Mesendoderm (in vitro differentiated cells): Measurements from ENCODE around the gene PKD1L1.

Experiments
- DNase-seq: peaks from one replicate; pipeline ENCODE4 v3.0.0; 2013
- H2AK5ac ChIP-seq: 2 replicates; pipeline ENCODE4 v1.6.1; 2013; ENCODE audit warnings: low read length, inconsistent platforms
- H2BK120ac ChIP-seq: 2 replicates; pipeline ENCODE4 v1.6.1; 2013; ENCODE audit warnings: low read depth, mild to moderate bottlenecking, low read length, moderate library complexity, mixed read lengths
- H2BK15ac ChIP-seq: replicated peaks from 2 replicates; pipeline ENCODE4 v1.6.1; 2013; ENCODE audit warnings: low read depth, mild to moderate bottlenecking, moderate library complexity
- H2BK5ac ChIP-seq: 2 replicates; pipeline ENCODE4 v1.6.1; 2013; ENCODE audit warnings: low read length, inconsistent platforms
- H3K18ac ChIP-seq: 2 replicates; pipeline ENCODE4 v1.6.1; 2013; ENCODE audit warnings: mild to moderate bottlenecking, low read length, mixed read lengths
- H3K23ac ChIP-seq: one replicate; pipeline ENCODE4 v1.6.1; 2013; ENCODE audit warnings: low read length
- H3K27ac ChIP-seq: 2 replicates; pipeline ENCODE4 v1.5.1; 2013; ENCODE audit warnings: low read depth, mild to moderate bottlenecking, inconsistent platforms, low read length, moderate library complexity
- H3K27me3 ChIP-seq: 2 replicates; pipeline ENCODE4 v1.6.1; 2013; ENCODE audit warnings: low read length, control low read depth, mild to moderate bottlenecking, inconsistent platforms; ENCODE audit not compliant: insufficient read depth, poor library complexity
- H3K36me3 ChIP-seq: 2 replicates; pipeline ENCODE4 v1.6.1; 2013; ENCODE audit warnings: low read length, inconsistent platforms; ENCODE audit not compliant: control insufficient read depth, insufficient read depth
- H3K4ac ChIP-seq: one replicate; pipeline ENCODE4 v1.6.1; 2013; ENCODE audit warnings: low read depth, mild to moderate bottlenecking, low read length, moderate library complexity
- H3K4me1 ChIP-seq: 2 replicates; pipeline ENCODE4 v1.6.1; 2013; ENCODE audit warnings: low read depth, low read length, inconsistent platforms; ENCODE audit not compliant: control insufficient read depth
- H3K4me2 ChIP-seq: 2 replicates; pipeline ENCODE4 v1.6.1; 2013; ENCODE audit warnings: low read length
- H3K4me3 ChIP-seq: 2 replicates; pipeline ENCODE4 v1.5.1; 2013; ENCODE audit warnings: mild to moderate bottlenecking, low read length
- H3K56ac ChIP-seq: one replicate; pipeline ENCODE4 v1.6.1; 2013; ENCODE audit warnings: low read length
- H3K79me1 ChIP-seq: 2 replicates; pipeline ENCODE4 v1.6.1; 2013; ENCODE audit warnings: low read length, inconsistent platforms
- H3K79me2 ChIP-seq: 2 replicates; pipeline ENCODE4 v1.6.1; 2013; ENCODE audit warnings: mild to moderate bottlenecking, low read length; ENCODE audit not compliant: control insufficient read depth, insufficient read depth
- H3K9ac ChIP-seq: 2 replicates; pipeline ENCODE4 v1.6.1; 2013; ENCODE audit warnings: low read length, inconsistent platforms
- H4K5ac ChIP-seq: one replicate; pipeline ENCODE4 v1.6.1; 2013; ENCODE audit warnings: low read length
- H4K8ac ChIP-seq: one replicate; pipeline ENCODE4 v1.6.1; 2013; ENCODE audit warnings: low read depth, mild to moderate bottlenecking, control low read depth, low read length, moderate library complexity
- WGBS: extraction: QIAGEN DNeasy Blood & Tissue Kit; methylation state at CpG from one replicate; pipeline ENCODE4 v1.1.7; 2013; ENCODE audit warnings: low lambda C conversion rate, missing lambda C conversion rate; ENCODE audit not compliant: insufficient coverage; ENCODE audit errors: extremely low coverage; 5-methylcytosine and 5-hydroxymethylcytosine counted together

PKD1L1 gene

GRCh38 chr7:47881256-47881655, 67.0 kb downstream of the PKD1L1 start:
- no peak overlapping the region for H3K4ac ChIP-seq

DNA sequence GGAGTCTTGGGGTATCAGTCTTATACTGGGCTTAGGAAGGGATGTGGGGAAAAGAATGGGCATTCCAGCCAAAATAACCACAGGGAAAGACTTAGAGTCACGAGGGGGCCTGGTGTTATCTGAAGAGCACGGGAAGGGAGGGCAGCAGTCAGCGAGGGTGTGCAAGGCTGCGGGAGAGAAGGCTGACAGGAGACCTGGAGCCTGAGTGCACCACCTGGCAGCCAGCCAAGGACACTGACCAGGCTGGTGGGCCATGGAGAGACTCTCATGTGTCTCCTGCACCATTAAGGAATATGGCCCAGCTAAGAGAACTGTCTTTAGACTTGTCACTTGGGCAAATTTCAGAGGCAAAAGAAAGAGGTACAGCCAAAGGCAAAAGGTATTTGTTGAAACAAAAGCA, 69.6 kb downstream of the PKD1L1 start:
- H2BK15ac ChIP-seq: no peak overlapping the region
- H3K79me2 ChIP-seq: no peaks in the 10 kb centered on the region
- H3K4ac ChIP-seq: no peak overlapping the region
- no peak overlapping the region for H4K5ac ChIP-seq
- no peak overlapping the region for H2BK120ac ChIP-seq
- no CpG with 5 or more reads among the region's 4 CpGs for WGBS
- H2BK5ac ChIP-seq: no peak overlapping the region
- no peaks in the 10 kb centered on the region for H3K4me1 ChIP-seq
- no peak overlapping the region for H3K4me3 ChIP-seq
- H3K9ac ChIP-seq: no peak overlapping the region
- no peak overlapping the region for H3K27ac ChIP-seq
- no peaks in the 10 kb centered on the region for H3K79me1 ChIP-seq
- H3K27me3 ChIP-seq: no peaks in the 10 kb centered on the region
- H3K23ac ChIP-seq: no peak overlapping the region
- no peak overlapping the region for H3K56ac ChIP-seq
- no peak overlapping the region for H2AK5ac ChIP-seq
- H4K8ac ChIP-seq: no peak overlapping the region
- H3K4me2 ChIP-seq: no peak overlapping the region
- no peaks in the 10 kb centered on the region for H3K36me3 ChIP-seq
- H3K18ac ChIP-seq: no peak overlapping the region
- no peak for DNase-seq

More at GRCh38 chr7:47881256-47881655, 67.0 kb downstream of the PKD1L1 start:
- no peak overlapping the region for H3K18ac ChIP-seq
- no peak for DNase-seq
- no peaks in the 10 kb centered on the region for H3K79me1 ChIP-seq
- H2AK5ac ChIP-seq: no peak overlapping the region
- H2BK15ac ChIP-seq: no peak overlapping the region
- no CpG with 5 or more reads among the region's 4 CpGs for WGBS
- no peak overlapping the region for H3K27ac ChIP-seq
- no peak overlapping the region for H2BK120ac ChIP-seq
- H3K4me3 ChIP-seq: no peak overlapping the region
- H3K56ac ChIP-seq: no peak overlapping the region
- H2BK5ac ChIP-seq: no peak overlapping the region
- no peaks in the 10 kb centered on the region for H3K27me3 ChIP-seq
- no peak overlapping the region for H3K9ac ChIP-seq
- no peak overlapping the region for H3K23ac ChIP-seq
- no peak overlapping the region for H4K5ac ChIP-seq
- H3K36me3 ChIP-seq: no peaks in the 10 kb centered on the region
- no peaks in the 10 kb centered on the region for H3K4me1 ChIP-seq
- no peak overlapping the region for H4K8ac ChIP-seq
- no peak overlapping the region for H3K4me2 ChIP-seq
- H3K79me2 ChIP-seq: no peaks in the 10 kb centered on the region

DNA sequence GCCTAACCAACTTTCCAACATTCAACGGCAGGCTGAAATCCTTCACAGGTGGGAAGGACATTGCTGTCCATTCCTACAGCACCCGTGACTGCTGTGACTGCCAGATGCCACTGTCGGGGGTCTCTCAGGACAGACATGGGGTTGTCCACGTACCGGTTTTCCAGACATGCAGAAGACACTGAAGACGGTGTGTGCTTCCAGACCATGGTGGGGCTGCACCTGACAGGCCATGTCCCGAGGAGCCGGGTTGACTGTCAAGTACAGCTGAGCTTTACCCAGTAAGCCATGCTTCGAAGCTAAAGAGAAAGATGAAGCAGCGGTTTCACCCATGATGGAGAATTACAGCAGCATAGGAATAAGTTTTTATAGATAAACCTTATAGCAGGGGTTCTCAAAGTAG, 70.9 kb downstream of the PKD1L1 start:
- no peak overlapping the region for H2BK15ac ChIP-seq
- H4K8ac ChIP-seq: no peak overlapping the region
- H3K79me2 ChIP-seq: no peaks in the 10 kb centered on the region
- H2AK5ac ChIP-seq: no peak overlapping the region
- H3K4me1 ChIP-seq: no peaks in the 10 kb centered on the region
- no peak overlapping the region for H3K4me2 ChIP-seq
- no peak overlapping the region for H2BK5ac ChIP-seq
- H3K4ac ChIP-seq: no peak overlapping the region
- H3K23ac ChIP-seq: no peak overlapping the region
- no peak overlapping the region for H3K27ac ChIP-seq
- H4K5ac ChIP-seq: no peak overlapping the region
- no peak overlapping the region for H3K4me3 ChIP-seq
- H3K36me3 ChIP-seq: no peaks in the 10 kb centered on the region
- H3K56ac ChIP-seq: no peak overlapping the region
- H3K79me1 ChIP-seq: no peaks in the 10 kb centered on the region
- H2BK120ac ChIP-seq: no peak overlapping the region
- H3K18ac ChIP-seq: no peak overlapping the region
- no peak overlapping the region for H3K9ac ChIP-seq
- no peaks in the 10 kb centered on the region for H3K27me3 ChIP-seq
- no peak for DNase-seq
- no CpG with 5 or more reads among the region's 10 CpGs for WGBS

DNA sequence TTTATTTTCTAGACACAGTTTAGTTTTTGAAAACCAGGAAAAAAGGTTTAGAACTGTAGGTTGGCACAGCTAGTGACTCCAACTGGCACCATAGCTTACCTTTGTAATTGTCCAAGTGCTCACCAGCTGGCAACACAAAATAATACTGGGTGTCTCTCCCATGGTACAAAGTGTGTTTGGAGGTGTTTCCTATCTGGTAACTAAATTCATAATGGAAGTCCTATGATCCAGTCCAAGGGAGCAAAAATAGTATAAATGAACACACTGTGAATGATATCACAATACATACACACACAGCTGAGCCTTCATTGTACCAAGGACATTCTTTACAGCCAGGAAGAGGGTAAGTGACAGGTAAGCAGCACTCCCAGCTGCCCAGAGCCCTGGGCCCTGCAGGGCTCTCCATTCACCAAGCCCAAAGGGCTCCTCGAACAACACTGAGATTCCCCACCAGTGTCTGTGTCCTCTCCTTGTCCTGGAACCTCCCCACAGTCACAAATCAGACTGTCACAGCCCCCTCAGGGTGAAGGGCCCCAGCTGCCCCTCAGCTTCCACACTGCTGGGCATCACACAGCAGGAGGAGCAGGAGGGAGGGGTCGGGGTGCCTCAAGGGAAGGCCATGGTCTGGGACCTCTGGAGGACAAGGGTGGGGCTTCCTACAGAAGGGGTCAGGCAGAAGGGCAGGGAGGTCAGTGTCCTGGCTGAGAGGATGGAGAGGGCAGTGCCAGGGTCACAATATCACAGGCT, 72.1 kb downstream of the PKD1L1 start:
- Histone ChIP-seq H2BK5ac (no peak overlapping the region), H3K79me1 (no peaks in the 10 kb centered on the region), H3K4me2 (no peak overlapping the region), H3K23ac (no peak overlapping the region), H3K18ac (no peak overlapping the region), H3K27ac (no peak overlapping the region), H3K4me1 (no peaks in the 10 kb centered on the region), H3K4ac (no peak overlapping the region), H4K5ac (no peak overlapping the region), H3K9ac (no peak overlapping the region), H3K4me3 (no peak overlapping the region), H3K79me2 (no peaks in the 10 kb centered on the region), H3K36me3 (no peaks in the 10 kb centered on the region), H2AK5ac (no peak overlapping the region), H2BK120ac (no peak overlapping the region), H4K8ac (no peak overlapping the region), H3K56ac (no peak overlapping the region), H3K27me3 (no peaks in the 10 kb centered on the region), H2BK15ac (no peak overlapping the region)
- DNase-seq: no peak
- WGBS: no CpG with 5 or more reads among the region's 2 CpGs

- no peak overlapping the region for H3K56ac ChIP-seq
- H3K79me2 ChIP-seq: no peaks in the 10 kb centered on the region
- no peak overlapping the region for H2AK5ac ChIP-seq
- H3K36me3 ChIP-seq: no peaks in the 10 kb centered on the region
- H2BK120ac ChIP-seq: no peak overlapping the region
- no peak overlapping the region for H3K9ac ChIP-seq
- no peak overlapping the region for H2BK5ac ChIP-seq
- no peak overlapping the region for H2BK15ac ChIP-seq
- no peak overlapping the region for H3K4me2 ChIP-seq
- H3K18ac ChIP-seq: no peak overlapping the region
- DNase-seq: no peak
- H3K4me1 ChIP-seq: no peaks in the 10 kb centered on the region
- H3K27ac ChIP-seq: no peak overlapping the region
- no peaks in the 10 kb centered on the region for H3K27me3 ChIP-seq
- H3K23ac ChIP-seq: no peak overlapping the region
- no peak overlapping the region for H4K5ac ChIP-seq
- H3K79me1 ChIP-seq: no peaks in the 10 kb centered on the region
- no peak overlapping the region for H4K8ac ChIP-seq
- no peak overlapping the region for H3K4ac ChIP-seq
- no peak overlapping the region for H3K4me3 ChIP-seq
Measured at GRCh38 chr7:47875406-47875805, 72.9 kb downstream of the PKD1L1 start.

- no peak overlapping the region for H3K9ac ChIP-seq
- H3K4me1 ChIP-seq: no peaks in the 10 kb centered on the region
- no peak overlapping the region for H3K56ac ChIP-seq
- no peak overlapping the region for H3K23ac ChIP-seq
- no peak overlapping the region for H3K4me2 ChIP-seq
- no peak overlapping the region for H2BK5ac ChIP-seq
- no peak overlapping the region for H4K8ac ChIP-seq
- H3K79me1 ChIP-seq: no peaks in the 10 kb centered on the region
- no peak overlapping the region for H3K4me3 ChIP-seq
- no peak overlapping the region for H3K27ac ChIP-seq
- no peaks in the 10 kb centered on the region for H3K36me3 ChIP-seq
- H3K18ac ChIP-seq: no peak overlapping the region
- H2BK15ac ChIP-seq: no peak overlapping the region
- no peak for DNase-seq
- no peak overlapping the region for H4K5ac ChIP-seq
- H3K79me2 ChIP-seq: no peaks in the 10 kb centered on the region
- H2AK5ac ChIP-seq: no peak overlapping the region
- no peak overlapping the region for H2BK120ac ChIP-seq
- no CpG with 5 or more reads among the region's 5 CpGs for WGBS
- no peaks in the 10 kb centered on the region for H3K27me3 ChIP-seq
- no peak overlapping the region for H3K4ac ChIP-seq
Measured at GRCh38 chr7:47873762-47874161, 74.5 kb downstream of the PKD1L1 start.
